Measurements from ENCODE around the gene SLC36A2.

- TF ChIP-seq SPI1 (IDR thresholded peaks at IDR 0.05; ENCODE audit: low read depth, low read length) (no peak), POLR2A (IDR thresholded peaks at IDR 0.05; ENCODE audit: low read depth, low read length) (no peak)
Observed at GRCh38 chr5:151296974-151297373, 50.4 kb downstream of the SLC36A2 start.
